Astrocyte of the hippocampus (primary cell): Measurements from ENCODE around the gene SSBP4.
A peak's percentile ranks its signal among the peaks of the same experiment; 100 is the strongest.

Source experiments
- DNase-seq: peaks from one replicate; pipeline ENCODE4 v3.0.0; 2011; ENCODE audit warnings: low read depth, low spot score

The SSBP4 gene

GRCh38 chr19:18420930-18421329 is 1.7 kb downstream of the SSBP4 start:
- peak; percentile 1 for DNase-seq

DNA sequence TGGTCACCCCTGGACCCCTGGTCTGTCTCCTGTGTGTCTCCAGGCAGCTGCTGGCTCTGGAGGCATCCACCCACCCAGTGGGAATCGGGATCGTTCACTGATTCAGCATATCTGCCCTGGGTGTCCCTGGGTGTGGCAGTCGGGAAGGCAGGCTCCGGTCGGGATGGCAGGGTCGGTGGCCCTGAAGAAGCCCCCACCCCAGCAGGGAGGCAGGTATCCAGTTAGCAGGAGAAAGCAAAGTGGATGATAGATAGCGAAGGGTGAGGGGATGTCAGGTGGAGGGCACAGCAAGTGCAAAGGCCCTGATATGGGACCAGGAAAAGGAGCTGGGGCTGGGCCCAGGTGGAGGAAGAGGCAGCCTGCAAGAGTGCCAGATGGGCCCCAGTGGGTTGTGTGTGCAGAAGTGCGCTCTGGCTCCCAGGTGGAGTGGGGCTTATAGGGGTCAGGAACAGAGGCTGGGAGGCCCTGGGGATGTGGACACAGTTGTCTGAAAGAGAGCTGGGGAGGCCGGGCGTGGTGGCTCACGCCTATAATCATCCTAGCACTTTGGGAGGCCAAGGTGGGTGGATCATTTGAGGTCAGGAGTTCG is 2.3 kb downstream of the SSBP4 start:
- DNase-seq = peak; percentile 1

DNA sequence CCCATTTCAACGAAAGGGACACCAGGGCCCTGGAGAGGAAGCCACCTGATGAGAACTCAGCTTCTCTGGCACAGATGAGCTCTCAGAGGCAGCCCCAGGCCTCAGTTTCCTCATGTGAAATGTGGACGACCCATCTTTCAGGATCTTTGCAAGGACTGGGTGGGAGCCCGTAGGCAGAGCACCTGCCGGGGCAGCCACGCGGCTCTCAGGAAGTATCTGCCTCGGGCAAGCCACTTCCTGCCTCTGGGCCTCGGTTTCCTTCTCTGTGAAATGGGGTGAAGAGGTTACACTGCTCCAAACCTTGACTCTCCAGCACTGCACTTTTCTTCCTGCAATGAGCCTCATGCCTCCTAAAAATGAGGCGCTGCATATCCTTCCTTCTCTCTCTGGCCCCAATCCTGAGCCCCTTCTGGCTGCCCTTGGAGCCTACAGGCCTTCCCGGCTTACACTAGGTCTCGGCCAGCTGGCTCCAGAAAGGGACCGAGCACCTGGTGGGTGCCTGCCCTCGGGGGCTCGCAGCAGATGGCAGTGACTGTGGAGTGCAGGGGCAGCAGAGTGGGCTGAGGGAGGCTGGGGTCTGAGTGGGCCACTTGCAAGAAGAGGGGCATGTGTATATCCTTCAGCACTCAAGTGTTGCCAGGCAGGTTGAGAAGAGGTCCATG is 3.5 kb downstream of the SSBP4 start:
- DNase-seq = no peak

- no peak for DNase-seq
Measured at GRCh38 chr19:18423258-18424020, 4.2 kb downstream of the SSBP4 start.

- no peak for DNase-seq
Measured at GRCh38 chr19:18424122-18424889, 5.1 kb downstream of the SSBP4 start.

GRCh38 chr19:18424890-18425514 is 5.8 kb downstream of the SSBP4 start:
- DNase-seq = no peak

DNA sequence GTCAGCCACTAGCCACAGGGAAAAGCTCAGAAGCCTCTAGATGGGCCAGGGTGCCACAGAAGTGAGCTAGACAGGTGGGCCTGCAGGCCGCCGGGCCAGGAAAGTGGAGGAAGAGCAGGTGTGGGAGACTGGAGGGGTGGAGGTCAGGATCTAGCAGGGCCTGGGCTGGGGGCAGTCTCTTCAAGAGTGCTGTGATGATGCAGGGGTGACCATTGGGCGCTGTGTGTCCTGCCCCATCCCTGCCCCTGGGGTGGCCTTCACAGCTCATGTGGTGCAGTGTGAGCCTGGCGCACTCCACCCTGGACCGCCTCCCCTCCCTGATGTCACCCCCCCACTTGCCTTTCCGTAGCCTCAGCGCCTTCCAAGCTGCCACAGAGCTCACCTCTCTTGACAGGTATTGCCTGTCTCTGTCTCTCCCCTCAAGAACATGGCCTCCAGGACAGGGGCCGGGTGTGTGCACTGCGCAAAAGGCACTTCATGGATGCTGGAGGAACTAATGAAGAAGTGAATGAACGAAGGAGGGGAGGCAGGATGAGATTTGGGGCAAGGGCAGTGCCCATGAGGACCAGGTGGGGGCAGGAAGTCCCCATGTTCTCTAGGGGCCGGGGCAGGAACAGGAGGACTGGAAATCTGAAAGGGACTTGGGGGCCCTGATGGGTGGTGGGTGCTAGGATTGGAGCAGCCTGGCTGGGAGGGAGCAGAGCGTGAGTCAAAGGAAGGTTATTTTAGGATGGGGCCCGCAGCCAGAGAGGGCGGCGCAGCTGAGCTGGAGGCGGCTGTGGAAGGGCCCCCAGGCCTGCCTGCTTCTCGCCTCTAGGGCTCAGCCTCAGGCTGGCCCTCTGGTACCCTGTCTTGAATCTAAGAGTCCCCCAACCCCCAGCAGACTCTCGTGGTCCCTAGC is 6.6 kb downstream of the SSBP4 start:
- peak; percentile 71 for DNase-seq

DNA sequence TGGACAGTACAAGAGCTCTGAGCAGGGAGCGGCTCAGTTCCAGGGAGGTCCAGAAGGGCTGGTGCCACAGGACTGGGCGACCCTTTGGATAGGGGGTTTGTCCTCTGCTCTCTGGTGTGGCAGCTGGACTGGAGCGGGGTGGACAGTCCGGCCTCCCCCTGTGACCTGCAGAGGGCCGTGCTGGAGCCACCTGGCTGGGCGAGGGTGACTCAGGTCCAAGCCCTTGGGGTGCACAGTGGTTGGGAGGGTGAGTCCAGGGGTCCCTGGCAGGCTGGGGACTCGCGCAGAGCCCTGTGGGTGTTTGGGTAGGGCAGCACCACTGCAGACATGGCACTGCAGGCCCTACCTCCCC is 7.2 kb downstream of the SSBP4 start:
- DNase-seq = no peak

GRCh38 chr19:18427080-18427742 is 8.0 kb downstream of the SSBP4 start:
- no peak for DNase-seq

- no peak for DNase-seq
Measured at GRCh38 chr19:18427743-18428113, 8.5 kb downstream of the SSBP4 start.

GRCh38 chr19:18428173-18428786 is 9.1 kb downstream of the SSBP4 start:
- DNase-seq = no peak

GRCh38 chr19:18428787-18429674 is 9.8 kb downstream of the SSBP4 start:
- DNase-seq = peak; percentile 95

GRCh38 chr19:18429717-18430416 is 10.7 kb downstream of the SSBP4 start:
- DNase-seq = no peak

DNA sequence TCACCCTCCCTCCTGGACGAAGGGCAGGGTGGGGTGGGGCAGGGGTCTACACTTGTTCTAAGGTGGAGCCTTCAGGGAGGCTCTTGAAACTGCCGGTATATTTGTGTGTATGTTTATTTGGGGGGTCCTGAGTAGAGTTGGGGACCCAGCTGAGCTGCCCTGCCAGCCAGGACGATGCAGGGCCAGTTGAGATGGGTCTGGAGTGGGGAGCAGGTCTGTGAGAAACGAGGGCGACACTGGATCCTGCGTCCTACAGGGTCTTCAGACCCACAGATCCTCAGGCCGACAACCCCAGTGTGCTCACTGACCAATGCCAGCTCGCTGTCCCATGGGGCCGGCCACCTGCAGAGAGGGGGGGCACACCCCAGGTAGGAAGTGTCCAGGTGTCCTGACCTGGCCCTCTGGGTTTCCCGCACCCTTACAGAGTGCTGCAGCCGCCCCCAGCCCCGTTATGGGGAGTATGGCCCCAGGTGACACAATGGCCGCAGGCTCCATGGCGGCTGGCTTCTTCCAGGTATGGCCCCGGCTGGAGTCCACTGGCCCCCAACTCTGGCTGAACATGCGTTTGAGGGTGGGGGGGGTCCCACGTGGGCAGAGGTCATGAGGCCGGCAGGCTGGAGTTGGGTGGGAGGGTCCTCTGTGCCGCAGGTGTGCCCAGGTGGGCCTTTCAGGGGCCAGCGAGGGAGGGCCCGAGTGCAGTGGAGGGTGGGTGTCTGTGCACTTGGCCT is 11.4 kb downstream of the SSBP4 start:
- no peak for DNase-seq

DNA sequence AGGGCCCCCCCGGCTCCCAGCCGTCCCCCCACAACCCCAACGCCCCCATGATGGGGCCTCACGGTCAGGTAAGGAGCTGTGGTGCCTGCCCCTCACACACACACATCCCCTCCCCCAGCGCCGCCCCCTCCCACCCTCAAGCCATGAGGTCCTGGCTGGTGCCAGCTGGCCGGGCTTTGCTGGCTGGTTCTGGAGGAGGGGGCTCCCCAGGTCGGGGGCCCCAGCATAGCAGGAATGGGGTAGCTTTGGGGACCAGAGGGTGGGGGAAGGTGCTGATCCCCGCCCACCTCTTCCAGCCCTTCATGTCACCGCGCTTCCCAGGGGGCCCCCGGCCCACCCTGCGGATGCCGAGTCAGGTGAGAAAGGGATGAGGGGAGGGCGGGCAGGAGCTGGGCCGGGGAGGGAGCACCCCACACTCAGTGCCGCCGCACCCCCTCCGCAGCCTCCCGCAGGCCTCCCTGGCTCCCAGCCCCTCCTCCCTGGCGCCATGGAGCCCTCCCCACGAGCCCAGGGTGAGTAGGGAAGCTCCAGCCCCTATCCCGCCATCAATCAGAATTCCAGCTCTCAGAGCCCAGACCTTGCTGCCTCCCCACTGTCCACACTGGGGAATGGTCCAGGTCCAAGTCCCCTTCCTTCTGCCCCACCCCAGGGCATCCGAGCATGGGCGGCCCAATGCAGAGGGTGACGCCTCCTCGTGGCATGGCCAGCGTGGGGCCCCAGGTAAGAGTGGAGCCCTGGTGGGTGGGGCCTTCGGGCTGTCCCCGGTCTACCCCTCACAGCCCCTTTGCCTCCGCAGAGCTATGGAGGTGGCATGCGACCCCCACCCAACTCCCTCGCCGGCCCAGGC is 12.4 kb downstream of the SSBP4 start:
- DNase-seq = no peak

DNA sequence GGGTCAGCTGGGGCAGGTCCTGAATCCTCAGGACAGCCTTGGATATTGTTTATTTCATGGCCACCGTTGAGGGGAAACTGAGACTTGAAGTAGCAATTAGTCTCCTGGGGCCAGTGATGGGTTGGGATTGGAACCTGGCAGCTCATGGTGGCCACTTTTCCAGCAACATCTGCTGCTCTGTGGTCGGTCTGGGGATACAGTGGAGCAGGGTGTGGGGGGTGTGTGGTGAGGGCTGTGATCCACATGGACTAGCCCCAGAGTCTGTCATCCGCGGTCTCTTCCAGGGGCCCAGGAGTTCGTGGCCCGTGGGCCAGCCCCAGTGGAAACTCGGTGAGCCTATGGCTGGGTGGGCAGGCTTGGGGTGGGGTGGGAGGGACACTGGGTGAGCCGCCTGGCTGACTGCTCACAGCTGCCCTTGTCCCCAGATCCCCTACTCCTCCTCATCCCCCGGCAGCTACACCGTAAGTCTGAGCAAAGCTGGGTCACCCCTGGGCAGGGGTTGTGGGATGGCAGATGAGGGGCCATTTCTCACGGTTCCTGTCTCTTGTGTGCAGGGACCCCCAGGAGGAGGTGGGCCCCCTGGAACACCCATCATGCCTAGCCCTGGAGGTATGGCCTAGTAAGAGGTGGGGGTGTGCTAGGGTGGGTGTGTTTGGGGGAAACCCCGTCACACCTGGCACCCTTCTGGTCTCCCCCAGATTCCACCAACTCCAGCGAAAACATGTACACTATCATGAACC is 13.2 kb downstream of the SSBP4 start:
- DNase-seq = no peak
